Measurements from ENCODE around the gene NOP9.

Gene NOP9

DNA sequence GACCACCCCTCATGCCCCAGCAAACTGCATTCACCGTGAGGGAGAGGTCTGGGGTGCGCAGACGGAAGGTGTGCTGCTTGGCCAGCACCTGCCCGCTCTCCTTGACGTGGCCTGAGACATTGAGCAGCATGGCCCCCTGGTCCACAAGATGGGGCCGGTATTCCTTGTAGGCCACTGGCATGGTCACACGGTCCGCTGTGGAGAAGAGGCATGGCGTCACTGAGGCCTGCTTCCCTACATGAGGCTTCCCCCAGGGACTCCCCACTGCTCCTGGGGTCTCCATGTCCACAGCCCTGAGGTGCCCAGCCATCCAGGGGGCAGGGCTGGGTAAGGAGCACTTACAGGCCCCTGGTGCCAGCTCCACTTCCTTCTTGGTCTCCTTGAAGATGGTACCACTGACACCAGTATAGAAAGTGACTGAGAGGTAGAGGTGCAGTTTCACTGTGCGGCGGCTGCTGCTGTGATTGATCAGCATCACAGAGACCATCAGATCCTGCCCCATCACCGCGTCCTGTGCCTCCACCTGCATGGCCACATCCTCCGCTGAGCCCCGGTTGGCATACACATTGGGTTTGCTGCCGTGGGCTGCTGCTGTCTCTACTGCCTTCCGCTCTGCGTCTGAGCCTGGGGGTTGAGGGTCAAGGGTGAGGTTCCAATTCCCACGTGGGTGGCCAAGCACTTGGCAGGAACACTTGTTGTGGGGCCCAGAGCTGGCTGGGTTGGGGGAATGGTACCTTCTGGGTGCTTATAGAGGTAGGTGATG, 44.8 kb upstream of the NOP9 start:
- Histone ChIP-seq H3K4me3 (ENCODE audit: low read depth, low read length) (no peak overlapping the region), H3K9me3 (ENCODE audit: severe bottlenecking) (no peaks in the 10 kb centered on the region), H3K27me3 (ENCODE audit: insufficient read depth, low read depth, severe bottlenecking) (no peaks in the 10 kb centered on the region), H3K27ac (no peak overlapping the region), H3K36me3 (no peaks in the 10 kb centered on the region; the same call in 1 of the 2 replicates)
- TF ChIP-seq, protein P1, sequence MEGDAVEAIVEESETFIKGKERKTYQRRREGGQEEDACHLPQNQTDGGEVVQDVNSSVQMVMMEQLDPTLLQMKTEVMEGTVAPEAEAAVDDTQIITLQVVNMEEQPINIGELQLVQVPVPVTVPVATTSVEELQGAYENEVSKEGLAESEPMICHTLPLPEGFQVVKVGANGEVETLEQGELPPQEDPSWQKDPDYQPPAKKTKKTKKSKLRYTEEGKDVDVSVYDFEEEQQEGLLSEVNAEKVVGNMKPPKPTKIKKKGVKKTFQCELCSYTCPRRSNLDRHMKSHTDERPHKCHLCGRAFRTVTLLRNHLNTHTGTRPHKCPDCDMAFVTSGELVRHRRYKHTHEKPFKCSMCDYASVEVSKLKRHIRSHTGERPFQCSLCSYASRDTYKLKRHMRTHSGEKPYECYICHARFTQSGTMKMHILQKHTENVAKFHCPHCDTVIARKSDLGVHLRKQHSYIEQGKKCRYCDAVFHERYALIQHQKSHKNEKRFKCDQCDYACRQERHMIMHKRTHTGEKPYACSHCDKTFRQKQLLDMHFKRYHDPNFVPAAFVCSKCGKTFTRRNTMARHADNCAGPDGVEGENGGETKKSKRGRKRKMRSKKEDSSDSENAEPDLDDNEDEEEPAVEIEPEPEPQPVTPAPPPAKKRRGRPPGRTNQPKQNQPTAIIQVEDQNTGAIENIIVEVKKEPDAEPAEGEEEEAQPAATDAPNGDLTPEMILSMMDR (IDR thresholded peaks at IDR 0.05; ENCODE audit: low read depth, low read length) = no peak
- DNase-seq = no peak

GRCh38 chr14:24255438-24255837, 44.2 kb upstream of the NOP9 start:
- DNase-seq = no peak
- Histone ChIP-seq H3K9me3 (ENCODE audit: severe bottlenecking) (no peaks in the 10 kb centered on the region), H3K36me3 (no peaks in the 10 kb centered on the region; the same call in 1 of the 2 replicates), H3K4me3 (ENCODE audit: low read depth, low read length) (no peak overlapping the region), H3K27ac (no peak overlapping the region), H3K27me3 (ENCODE audit: insufficient read depth, low read depth, severe bottlenecking) (no peaks in the 10 kb centered on the region)
- TF ChIP-seq, protein P1 (IDR thresholded peaks at IDR 0.05; ENCODE audit: low read depth, low read length) = no peak

GRCh38 chr14:24255931-24256711, 43.5 kb upstream of the NOP9 start:
- TF ChIP-seq, protein P1 (IDR thresholded peaks at IDR 0.05; ENCODE audit: low read depth, low read length) = no peak
- Histone ChIP-seq H3K9me3 (ENCODE audit: severe bottlenecking) (no peaks in the 10 kb centered on the region), H3K36me3 (no peaks in the 10 kb centered on the region; the same call in 1 of the 2 replicates), H3K27me3 (ENCODE audit: insufficient read depth, low read depth, severe bottlenecking) (no peaks in the 10 kb centered on the region), H3K4me3 (ENCODE audit: low read depth, low read length) (no peak overlapping the region), H3K27ac (no peak overlapping the region)
- DNase-seq = no peak

GRCh38 chr14:24256960-24257359, 42.7 kb upstream of the NOP9 start:
- Histone ChIP-seq H3K27me3 (ENCODE audit: insufficient read depth, low read depth, severe bottlenecking) (no peaks in the 10 kb centered on the region), H3K36me3 (no peaks in the 10 kb centered on the region; the same call in 1 of the 2 replicates), H3K9me3 (ENCODE audit: severe bottlenecking) (no peaks in the 10 kb centered on the region), H3K4me3 (ENCODE audit: low read depth, low read length) (no peak overlapping the region), H3K27ac (no peak overlapping the region)
- no peak for DNase-seq
- TF ChIP-seq, protein P1 (IDR thresholded peaks at IDR 0.05; ENCODE audit: low read depth, low read length) = no peak

GRCh38 chr14:24258119-24258518, 41.5 kb upstream of the NOP9 start:
- no peaks in the 10 kb centered on the region for H3K27me3 ChIP-seq (ENCODE audit: insufficient read depth, low read depth, severe bottlenecking)
- DNase-seq = no peak
- H3K9me3 ChIP-seq (ENCODE audit: severe bottlenecking) = no peaks in the 10 kb centered on the region
- TF ChIP-seq, protein P1 (IDR thresholded peaks at IDR 0.05; ENCODE audit: low read depth, low read length) = no peak
- H3K36me3 ChIP-seq = no peaks in the 10 kb centered on the region; the same call in 1 of the 2 replicates
- H3K27ac ChIP-seq = no peak overlapping the region
- no peak overlapping the region for H3K4me3 ChIP-seq (ENCODE audit: low read depth, low read length)
